KOPT-K1 (cell line): ENCODE measurements around the gene CAPN10.

Experiments
- H3K27ac ChIP-seq: fragments of 200-600 bp; sonication (generic); 2 replicates; pipeline ENCODE4 v1.5.1; 2016; ENCODE audit warnings: antibody characterized with exemption, mild to moderate bottlenecking, low read depth, low read length; ENCODE audit not compliant: poor library complexity, severe bottlenecking
- H3K36me3 ChIP-seq: fragments of 200-600 bp; sonication (generic); 2 replicates; pipeline ENCODE4 v1.5.1; 2017; ENCODE audit warnings: antibody characterized with exemption, mild to moderate bottlenecking, low read length, moderate library complexity; ENCODE audit not compliant: insufficient read depth
- H3K9me3 ChIP-seq: fragments of 200-600 bp; sonication (generic); 2 replicates; pipeline ENCODE4 v1.5.1; 2017; ENCODE audit warnings: antibody characterized with exemption, low read length, mild to moderate bottlenecking; ENCODE audit not compliant: insufficient read depth, poor library complexity, severe bottlenecking

CAPN10 gene

DNA sequence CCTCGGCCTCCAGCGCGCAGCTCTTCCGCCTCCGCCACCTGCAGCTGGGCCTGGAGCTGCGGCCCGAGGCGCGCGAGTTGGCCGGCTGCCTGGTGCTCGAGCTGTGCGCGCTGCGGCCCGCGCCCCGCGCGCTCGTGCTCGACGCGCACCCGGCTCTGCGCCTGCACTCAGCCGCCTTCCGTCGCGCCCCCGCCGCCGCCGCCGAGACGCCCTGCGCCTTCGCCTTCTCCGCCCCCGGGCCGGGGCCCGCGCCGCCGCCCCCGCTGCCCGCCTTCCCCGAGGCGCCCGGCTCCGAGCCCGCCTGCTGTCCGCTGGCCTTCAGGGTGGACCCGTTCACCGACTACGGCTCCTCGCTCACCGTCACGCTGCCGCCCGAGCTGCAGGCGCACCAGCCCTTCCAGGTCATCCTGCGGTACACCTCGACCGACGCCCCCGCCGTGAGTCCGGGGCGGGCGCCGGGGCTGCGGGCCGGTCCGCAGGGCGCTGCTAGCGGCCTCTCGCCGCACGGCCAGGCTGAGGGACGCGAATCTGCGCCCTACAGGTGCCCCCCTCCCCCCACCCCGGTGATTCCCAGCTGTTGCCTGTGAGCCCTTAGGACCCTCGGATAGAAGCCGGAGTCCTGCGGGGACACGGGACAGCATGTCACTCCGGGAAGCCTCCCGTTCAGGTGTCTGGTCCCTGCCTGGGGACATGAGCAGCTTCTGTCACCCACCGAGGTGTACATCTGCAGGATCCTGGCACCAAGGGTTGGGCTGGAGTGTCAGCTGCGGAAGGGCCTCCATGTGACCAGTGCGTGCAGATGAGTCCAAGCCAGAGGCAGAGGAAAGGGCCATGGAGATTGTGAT, 17.6 kb upstream of the CAPN10 start:
- Histone ChIP-seq H3K9me3 (no peaks in the 10 kb centered on the region), H3K36me3 (peaks cover 8% of the 10 kb centered on the region; the same call in 1 of the 2 replicates), H3K27ac (peak overlapping the region; percentile 59)

DNA sequence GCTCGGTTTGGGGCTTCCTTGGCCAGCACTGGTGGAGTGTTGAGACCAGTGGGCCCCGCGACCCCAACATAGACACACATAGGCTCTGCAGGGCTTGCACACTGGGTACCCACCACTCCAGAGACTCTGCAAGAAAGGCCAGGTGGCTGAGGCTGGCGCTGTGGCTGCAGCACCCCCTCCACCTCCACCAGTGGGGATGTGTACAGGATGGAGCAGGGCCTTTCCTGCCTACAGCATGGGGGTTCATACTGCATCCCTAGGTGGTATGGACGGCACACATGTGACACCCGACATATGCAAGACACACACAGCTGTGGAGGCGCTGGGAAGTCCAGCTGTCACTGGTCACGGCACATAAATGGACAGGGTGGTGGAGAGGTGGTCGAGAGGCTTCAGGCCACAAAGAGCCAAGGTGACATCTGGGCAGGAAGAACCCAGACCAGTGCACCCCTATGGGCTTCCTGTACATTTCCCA, 17.0 kb upstream of the CAPN10 start:
- Histone ChIP-seq H3K9me3 (no peaks in the 10 kb centered on the region), H3K36me3 (peaks cover 15% of the 10 kb centered on the region; the same call in 1 of the 2 replicates), H3K27ac (peak overlapping the region; percentile 59)

DNA sequence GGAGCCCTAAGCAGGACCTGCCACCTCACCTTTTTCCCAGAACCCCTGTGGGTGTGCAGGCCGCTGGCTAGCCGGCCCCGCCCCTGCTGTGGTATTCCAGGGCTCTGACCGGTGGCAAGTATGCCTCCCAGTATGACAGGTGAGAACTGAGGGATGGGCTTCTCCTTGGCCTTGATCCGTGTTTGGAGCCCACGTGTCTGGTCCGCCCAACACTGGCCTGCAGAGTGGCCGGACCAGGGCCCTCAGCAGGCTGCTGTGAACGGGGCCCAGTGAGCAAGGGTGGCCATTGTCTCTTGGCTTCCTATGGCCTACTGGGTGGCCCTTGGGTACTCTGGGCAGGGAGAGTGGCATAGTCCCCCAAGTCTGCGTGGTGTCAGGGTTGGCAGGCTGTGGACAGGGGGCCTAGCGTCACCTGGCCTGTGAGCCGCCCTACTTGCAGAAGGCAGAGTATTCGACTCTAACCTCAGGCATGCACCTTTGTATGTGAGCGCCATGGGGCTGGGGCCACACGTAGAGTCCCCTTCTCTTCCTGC, 16.5 kb upstream of the CAPN10 start:
- Histone ChIP-seq H3K27ac (no peak overlapping the region), H3K9me3 (no peaks in the 10 kb centered on the region), H3K36me3 (peaks cover 20% of the 10 kb centered on the region; the same call in 1 of the 2 replicates)

DNA sequence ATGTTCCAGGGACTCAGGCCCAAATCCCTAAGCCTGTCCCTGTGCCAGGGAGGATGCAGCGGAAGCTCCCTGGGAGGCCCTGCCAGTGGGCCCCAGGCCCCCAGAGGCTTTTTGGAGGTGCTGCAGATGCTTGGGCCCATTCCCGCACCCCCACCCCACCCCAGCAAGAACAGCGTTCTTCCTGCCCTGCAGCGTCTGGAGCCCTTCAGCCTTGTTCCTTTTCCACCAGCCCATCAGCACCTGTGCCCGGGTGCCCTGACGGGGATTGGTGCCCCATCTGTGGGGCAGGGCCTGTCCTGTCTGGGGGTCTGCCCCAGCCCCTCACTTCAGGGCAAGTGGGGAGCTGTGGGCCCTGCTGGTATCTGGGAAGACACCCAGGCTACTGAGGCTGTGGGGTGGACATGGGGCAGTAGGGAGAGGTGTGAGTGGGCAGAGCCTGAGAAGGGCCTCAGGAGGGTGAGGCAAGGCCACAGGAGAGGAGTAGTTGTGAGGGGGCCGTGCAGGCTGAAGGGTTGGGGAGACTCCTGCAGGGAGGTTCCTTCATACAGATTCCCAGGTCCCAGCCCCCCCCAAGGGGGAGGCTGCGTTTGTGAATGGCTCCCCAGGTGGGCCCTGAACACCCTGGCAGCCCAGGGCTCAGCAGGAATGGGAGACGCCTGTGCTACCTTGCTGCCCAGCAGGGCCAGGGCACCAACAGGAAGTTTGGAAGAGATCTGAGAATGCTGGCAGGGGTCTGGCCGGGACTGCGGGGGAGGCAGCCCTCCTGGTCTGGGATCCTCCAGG, 15.8 kb upstream of the CAPN10 start:
- no peak overlapping the region for H3K27ac ChIP-seq
- peaks cover 27% of the 10 kb centered on the region; the same call in 1 of the 2 replicates for H3K36me3 ChIP-seq
- no peaks in the 10 kb centered on the region for H3K9me3 ChIP-seq

DNA sequence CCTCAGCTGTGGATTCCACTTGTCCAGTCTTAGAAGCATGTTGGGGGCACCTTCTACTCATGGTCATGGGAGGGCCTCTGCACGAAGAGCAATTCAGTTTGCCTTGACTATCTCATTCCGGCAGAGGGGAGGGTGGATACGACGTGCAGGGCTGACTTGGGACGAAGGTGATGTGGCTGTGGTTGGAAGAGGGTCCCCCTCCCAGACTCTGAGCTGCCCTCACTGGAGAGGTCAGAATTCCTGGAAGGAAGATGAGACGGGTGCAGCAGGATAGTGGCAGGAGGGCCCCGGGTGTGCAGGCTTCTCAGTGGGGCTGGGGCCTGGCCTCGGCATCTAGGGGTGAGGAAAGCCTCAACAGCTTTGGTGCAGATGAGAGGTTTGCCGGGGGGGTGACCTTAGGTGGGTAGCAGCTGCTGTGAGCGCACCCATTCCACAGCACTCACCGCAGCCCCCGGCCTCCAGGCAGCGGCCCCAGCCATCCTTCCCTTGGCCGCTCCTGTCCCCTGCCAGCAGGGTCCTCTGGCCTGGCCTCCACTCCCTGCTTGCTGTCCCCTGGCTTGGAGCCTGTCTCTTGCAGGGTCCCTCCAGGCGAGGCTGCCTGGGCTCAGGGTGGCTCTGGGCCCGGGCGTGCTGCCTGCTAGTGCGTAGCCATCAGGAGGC, 15.1 kb upstream of the CAPN10 start:
- Histone ChIP-seq H3K36me3 (peaks cover 34% of the 10 kb centered on the region; the same call in 1 of the 2 replicates), H3K9me3 (no peaks in the 10 kb centered on the region), H3K27ac (no peak overlapping the region)

DNA sequence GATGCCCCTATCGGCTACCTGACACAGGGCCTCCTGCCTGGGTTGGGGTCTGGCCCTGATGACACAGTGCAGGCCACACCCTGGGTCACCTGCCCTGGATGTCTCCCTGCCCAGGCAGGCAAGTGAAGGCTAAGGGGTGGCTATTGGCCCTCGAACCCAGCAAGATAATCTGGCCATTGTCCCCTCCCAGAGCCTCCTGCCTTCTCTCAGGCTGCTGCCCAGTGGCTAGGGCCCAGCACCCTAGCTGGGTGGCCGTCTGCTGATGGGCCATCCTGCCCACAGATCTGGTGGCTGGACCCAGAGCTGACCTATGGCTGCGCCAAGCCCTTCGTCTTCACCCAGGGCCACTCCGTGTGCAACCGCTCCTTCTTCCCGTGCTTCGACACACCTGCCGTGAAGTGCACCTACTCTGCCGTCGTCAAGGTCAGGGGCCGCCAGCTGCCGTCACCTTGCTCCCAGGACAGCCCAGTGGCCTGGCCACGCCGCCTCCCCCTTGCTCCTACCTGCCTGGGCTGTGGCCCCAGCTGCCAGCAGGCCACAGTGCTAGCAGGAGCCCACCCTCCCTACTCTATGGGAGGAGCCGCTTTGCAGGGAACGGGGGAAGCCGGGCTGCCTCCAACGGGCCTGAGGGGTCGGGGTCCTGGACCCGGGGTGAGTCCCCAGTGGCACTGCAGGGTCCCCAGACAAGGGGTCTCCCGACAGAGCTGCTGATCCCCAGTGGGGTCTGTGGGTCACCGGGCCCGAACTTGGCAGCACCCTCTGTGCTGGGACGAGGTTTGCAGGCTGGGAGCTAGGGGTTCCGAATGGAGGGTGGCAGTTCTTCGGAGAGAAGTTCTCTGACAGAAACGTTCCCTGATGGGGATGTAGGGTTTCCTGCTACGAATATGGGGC, 14.1 kb upstream of the CAPN10 start:
- Histone ChIP-seq H3K36me3 (peaks cover 43% of the 10 kb centered on the region; the same call in 1 of the 2 replicates), H3K27ac (no peak overlapping the region), H3K9me3 (no peaks in the 10 kb centered on the region)

DNA sequence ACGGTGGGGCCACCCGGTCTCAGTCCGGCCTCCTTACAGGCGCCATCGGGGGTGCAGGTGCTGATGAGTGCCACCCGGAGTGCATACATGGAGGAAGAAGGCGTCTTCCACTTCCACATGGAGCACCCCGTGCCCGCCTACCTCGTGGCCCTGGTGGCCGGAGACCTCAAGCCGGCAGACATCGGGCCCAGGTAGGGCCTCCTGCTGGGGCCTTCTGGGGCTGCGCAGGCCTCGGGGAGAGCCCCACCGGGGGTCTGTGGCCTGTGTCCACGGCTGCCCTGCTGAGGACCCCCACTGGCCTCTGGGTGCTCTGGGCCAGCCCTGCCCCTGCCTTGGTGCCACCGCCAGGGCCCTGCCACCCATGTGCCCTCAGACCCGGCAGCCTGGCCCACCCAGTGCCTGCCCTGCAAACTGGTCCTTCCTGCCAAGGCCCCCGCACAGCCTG, 13.4 kb upstream of the CAPN10 start:
- Histone ChIP-seq H3K27ac (no peak overlapping the region), H3K9me3 (no peaks in the 10 kb centered on the region), H3K36me3 (peaks cover 50% of the 10 kb centered on the region; the same call in 1 of the 2 replicates)

DNA sequence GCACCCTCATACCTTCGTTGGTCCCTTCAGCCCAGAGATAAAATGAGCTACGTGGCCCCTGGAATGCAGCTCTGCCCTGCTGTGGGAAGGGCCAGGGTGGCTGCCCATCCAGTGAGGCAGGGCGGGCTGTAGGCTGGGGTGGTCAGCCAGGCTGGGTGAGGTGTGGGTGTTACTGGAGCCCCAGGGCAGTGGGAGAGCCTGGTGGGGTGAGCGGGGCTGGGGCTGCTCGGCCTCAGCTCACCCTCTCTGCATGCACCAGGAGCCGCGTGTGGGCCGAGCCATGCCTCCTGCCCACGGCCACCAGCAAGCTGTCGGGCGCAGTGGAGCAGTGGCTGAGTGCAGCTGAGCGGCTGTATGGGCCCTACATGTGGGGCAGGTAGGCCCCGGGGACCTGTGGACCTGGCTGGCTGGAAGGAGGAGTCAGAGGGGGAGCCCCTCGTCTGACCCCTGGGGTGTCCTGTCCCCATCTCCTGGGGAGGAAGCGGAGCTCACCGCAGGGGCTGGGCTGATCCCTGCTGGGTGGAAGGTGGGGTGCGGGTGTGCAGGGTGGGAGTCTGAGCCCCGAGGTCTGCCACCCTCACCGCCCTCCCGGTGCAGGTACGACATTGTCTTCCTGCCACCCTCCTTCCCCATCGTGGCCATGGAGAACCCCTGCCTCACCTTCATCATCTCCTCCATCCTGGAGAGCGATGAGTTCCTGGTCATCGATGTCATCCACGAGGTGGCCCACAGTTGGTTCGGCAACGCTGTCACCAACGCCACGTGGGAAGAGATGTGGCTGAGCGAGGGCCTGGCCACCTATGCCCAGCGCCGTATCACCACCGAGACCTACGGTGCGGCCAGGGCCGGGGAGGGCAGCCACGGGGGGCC, 12.8 kb upstream of the CAPN10 start:
- Histone ChIP-seq H3K9me3 (no peaks in the 10 kb centered on the region), H3K36me3 (peaks cover 57% of the 10 kb centered on the region; the same call in 1 of the 2 replicates), H3K27ac (no peak overlapping the region)

DNA sequence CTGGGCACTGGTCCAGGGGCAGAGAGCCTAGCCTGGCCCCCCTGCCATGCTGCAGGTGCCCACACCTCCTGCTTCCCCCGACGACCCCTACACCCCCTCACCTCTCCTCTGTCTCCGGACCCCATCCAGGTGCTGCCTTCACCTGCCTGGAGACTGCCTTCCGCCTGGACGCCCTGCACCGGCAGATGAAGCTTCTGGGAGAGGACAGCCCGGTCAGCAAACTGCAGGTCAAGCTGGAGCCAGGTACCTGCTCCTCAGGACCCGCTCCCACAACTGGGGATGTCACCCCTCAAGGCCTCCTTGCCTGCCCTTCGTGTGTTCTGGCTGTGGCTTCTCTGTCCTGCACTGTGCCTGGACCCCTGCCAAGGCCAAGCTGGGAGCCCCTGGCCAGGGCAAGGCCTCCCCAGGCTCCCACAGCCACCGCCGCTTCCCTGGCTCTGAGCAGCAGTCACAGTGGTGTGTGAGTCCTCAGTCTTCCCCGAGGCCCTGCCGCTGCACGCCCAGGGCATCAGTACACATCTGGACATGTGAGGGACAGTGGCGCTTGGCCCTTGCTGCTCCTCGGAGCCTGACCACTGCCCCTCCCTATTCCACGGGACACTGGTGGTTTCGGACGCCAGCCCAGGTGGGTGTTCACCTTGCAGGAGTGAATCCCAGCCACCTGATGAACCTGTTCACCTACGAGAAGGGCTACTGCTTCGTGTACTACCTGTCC, 12.0 kb upstream of the CAPN10 start:
- H3K36me3 ChIP-seq = peaks cover 59% of the 10 kb centered on the region; the same call in 1 of the 2 replicates

DNA sequence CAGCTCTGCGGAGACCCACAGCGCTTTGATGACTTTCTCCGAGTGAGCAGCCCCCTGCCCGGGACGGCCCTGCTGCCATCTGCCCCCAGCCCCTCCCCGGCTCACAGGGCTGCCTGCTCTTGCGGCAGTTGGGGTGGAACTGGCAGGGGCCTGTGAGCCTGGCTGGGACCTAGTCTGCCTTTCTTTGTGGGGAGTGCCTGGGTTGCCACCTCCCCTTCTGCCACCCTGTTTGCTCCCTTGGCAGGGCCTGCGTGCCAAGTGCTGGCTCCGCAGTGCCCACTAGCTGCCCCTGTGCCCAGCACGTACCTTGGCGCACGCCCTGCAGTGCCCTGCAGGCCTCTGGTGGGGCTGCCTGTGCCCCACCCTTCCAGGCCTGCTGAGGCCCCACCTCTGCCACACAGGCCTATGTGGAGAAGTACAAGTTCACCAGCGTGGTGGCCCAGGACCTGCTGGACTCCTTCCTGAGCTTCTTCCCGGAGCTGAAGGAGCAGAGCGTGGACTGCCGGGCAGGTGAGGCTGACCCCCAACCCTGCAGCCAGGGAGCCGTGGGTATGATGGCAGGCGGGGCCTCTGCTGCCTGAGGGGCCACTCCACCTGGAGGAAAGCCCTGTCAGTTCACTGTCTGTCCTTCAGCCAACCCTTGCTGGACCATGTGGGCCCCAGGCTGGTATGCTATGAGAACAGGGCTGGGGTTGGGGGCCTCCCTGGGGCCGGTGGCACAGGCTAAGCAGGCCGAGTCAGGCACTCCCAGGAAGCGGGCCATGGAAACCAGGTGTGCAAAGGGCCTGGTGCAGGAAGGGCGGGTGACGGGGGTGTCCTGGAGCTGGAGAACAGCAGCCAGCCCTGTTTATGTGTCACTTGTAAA, 11.2 kb upstream of the CAPN10 start:
- no peaks in the 10 kb centered on the region for H3K9me3 ChIP-seq
- H3K27ac ChIP-seq = no peak overlapping the region
- peaks cover 59% of the 10 kb centered on the region; the same call in 1 of the 2 replicates for H3K36me3 ChIP-seq

More for the DNA sequence above, 12.0 kb upstream of the CAPN10 start:
- Histone ChIP-seq H3K9me3 (no peaks in the 10 kb centered on the region), H3K27ac (no peak overlapping the region)

DNA sequence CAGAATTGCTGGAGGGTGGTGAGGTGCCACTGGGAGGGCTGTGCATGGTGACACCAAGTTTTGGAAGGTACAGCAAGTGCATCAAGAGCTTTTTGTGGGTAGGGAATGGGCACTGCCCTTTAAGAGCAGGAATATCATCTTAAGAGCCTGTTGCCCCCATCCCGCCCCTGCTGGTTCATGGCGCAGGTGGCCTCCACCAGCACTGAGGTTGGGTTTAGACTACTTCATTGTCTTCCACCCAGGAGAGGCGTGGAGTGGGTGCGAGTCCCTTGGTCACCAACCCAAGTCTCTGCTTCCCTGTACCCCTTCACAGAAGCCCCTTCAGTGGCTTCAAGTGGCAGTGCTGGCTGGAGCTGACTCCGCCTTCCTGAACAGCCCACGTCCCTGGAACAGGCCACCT, 10.5 kb upstream of the CAPN10 start:
- Histone ChIP-seq H3K36me3 (peaks cover 59% of the 10 kb centered on the region; the same call in 1 of the 2 replicates), H3K27ac (no peak overlapping the region), H3K9me3 (no peaks in the 10 kb centered on the region)
